GM12892 (cell line): Measurements from ENCODE around the gene CRIM1.

ENCODE experiments used
- POLR2A ChIP-seq: IDR thresholded peaks from 2 replicates; pipeline ENCODE4 v1.6.1; 2011; ENCODE audit warnings: low read depth, low read length, control low read depth
- POLR2AphosphoS5 ChIP-seq: IDR thresholded peaks from 2 replicates; pipeline ENCODE4 v1.6.1; 2011; ENCODE audit warnings: low read depth, low read length, control low read depth
- TAF1 ChIP-seq: IDR thresholded peaks from 2 replicates; pipeline ENCODE4 v1.6.1; 2011; ENCODE audit warnings: low read depth, mild to moderate bottlenecking, control low read depth, low read length, borderline replicate concordance

DNA sequence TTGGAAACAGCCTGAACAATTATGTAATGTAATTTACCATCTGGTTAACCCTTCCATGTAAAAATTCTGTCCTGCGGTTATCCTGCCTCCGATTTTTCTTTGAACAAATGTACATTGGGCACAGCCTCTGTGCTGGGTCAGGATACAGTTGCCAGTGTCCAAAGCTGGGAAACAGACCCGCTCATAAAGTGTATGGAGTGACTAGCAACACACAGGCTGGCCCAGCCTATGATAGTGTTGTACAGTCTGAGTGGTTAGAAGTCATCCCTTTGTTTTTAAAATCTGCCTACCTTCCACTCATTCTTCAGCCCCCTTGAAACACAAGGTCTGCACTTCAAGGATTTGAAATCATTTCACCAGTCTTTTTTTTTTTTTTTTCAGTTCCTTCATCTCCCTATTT, 192.3 kb downstream of the CRIM1 start:
- TF ChIP-seq POLR2A: no peak
- TF ChIP-seq POLR2AphosphoS5: no peak
- no peak for TF ChIP-seq TAF1
